K562 (cell line): Measurements from ENCODE around the gene MTA1. TPM values are rescaled to one million over a fixed set of nuclear protein-coding genes. Genes with fewer than 3 reads are reported as not detected.

Experiments used
- ATAC-seq: fragments of 200-7000 bp; cut with Tn5 transposase; 3 replicates; pipeline ENCODE4 v1.9.1; 2020; ENCODE audit warnings: moderate library complexity
- BruUV-seq: library from RNA; stranded (reverse); fragments of 400-500 nt; replicated peaks from 2 replicates; lab custom pipeline; 2021; lab: Mats Ljungman, UMichigan
- CTCF ChIA-PET: fragments of 300-600 bp; formaldehyde crosslinking; extraction: SDS; loops from one replicate; lab custom pipeline; 2021; ENCODE audit warnings: low intra/inter-chr PET ratio; lab: Yijun Ruan, JAX
- POLR2A ChIA-PET: fragments of 300-600, 350-650 bp; sonication (Branson Sonifier 250); formaldehyde crosslinking; extraction: SDS; loops from one replicate; lab custom pipeline; 2021; ENCODE audit warnings: antibody characterized with exemption, inconsistent platforms; lab: Yijun Ruan, JAX
- DNase-seq, 4 experiments: peaks; one replicate each; pipeline versions ENCODE4 v3.0.0 to v3.0.0-alpha.2; 2011 to 2018; ENCODE audit warnings: low spot score in 3 of 4, mixed read lengths in 3 of 4; ENCODE audit errors: extremely low read depth in 1 of 4
- FAIRE-seq: peaks from 2 replicates; lab custom pipeline; 2011; peaks lifted over from hg19 to GRCh38; lab: Jason Lieb, UNC
- H2AFZ ChIP-seq: 2 replicates; pipeline ENCODE4 v1.6.0; 2011; ENCODE audit warnings: low read depth, low read length, control low read depth, inconsistent platforms
- H3K27ac ChIP-seq: fragments of 200-600 bp; 3 replicates; pipeline ENCODE4 v1.8.0; 2011; ENCODE audit warnings: low read depth, mild to moderate bottlenecking, control low read depth, inconsistent platforms, low read length, moderate library complexity, mixed read lengths; ENCODE audit errors: extremely low read depth
- H3K27me3 ChIP-seq, 2 experiments: fragments of 300-600 bp in 1 of 2; 2 replicates in 1 of 2; 3 replicates in 1 of 2; pipeline versions ENCODE4 v1.6.0 to v1.8.0; 2011; ENCODE audit warnings: inconsistent platforms in 2 of 2, low read length in 2 of 2, mild to moderate bottlenecking in 1 of 2, mixed read lengths in 1 of 2, moderate library complexity in 1 of 2; ENCODE audit not compliant: control insufficient read depth in 2 of 2, insufficient read depth in 2 of 2
- H3K36me3 ChIP-seq: fragments of 300-600 bp; 3 replicates; pipeline ENCODE4 v1.8.0; 2011; ENCODE audit warnings: mild to moderate bottlenecking, low read length, inconsistent platforms; ENCODE audit not compliant: control insufficient read depth, insufficient read depth
- H3K4me1 ChIP-seq, 2 experiments: fragments of 200-600 bp in 1 of 2; replicated peaks in 1 of 2; 2 replicates in 1 of 2; 3 replicates in 1 of 2; pipeline versions ENCODE4 v1.5.1 to v1.8.0; 2011; ENCODE audit warnings: inconsistent platforms in 2 of 2, low read length in 2 of 2, mild to moderate bottlenecking in 1 of 2, mixed read lengths in 1 of 2, moderate library complexity in 1 of 2; ENCODE audit not compliant: control insufficient read depth in 2 of 2, insufficient read depth in 2 of 2
- H3K4me2 ChIP-seq: 2 replicates; pipeline ENCODE4 v1.6.1; 2011; ENCODE audit warnings: low read length, control low read depth, inconsistent platforms, mixed read lengths; ENCODE audit not compliant: insufficient read depth
- H3K4me3 ChIP-seq: fragments of 200-600 bp; sonication (generic), shearing (Covaris generic); 2 replicates; pipeline ENCODE4 v1.5.1; 2016; ENCODE audit warnings: control low read depth, inconsistent platforms
- H3K79me2 ChIP-seq: fragments of 200-600 bp; 3 replicates; pipeline ENCODE4 v1.8.0; 2011; ENCODE audit warnings: low read length, inconsistent platforms; ENCODE audit not compliant: control insufficient read depth, insufficient read depth
- H3K9ac ChIP-seq, 2 experiments: 2 replicates each; pipeline versions ENCODE4 v1.6.0 to v1.6.1; 2011; ENCODE audit warnings: low read depth in 2 of 2, low read length in 2 of 2, control low read depth in 1 of 2, inconsistent platforms in 1 of 2, mild to moderate bottlenecking in 1 of 2, mixed read lengths in 1 of 2; ENCODE audit not compliant: insufficient read depth in 1 of 2
- H3K9me1 ChIP-seq: one replicate; pipeline ENCODE4 v1.6.0; 2011; ENCODE audit warnings: inconsistent platforms, mild to moderate bottlenecking, low read length, moderate library complexity; ENCODE audit not compliant: control insufficient read depth, insufficient read depth
- H3K9me3 ChIP-seq: replicated peaks from 2 replicates; pipeline ENCODE4 v1.5.1; 2011; ENCODE audit warnings: low read depth, low read length, inconsistent platforms; ENCODE audit not compliant: control insufficient read depth, insufficient read depth
- H4K20me1 ChIP-seq: replicated peaks from 2 replicates; pipeline ENCODE4 v1.6.1; 2011; ENCODE audit warnings: low read length, inconsistent platforms, mixed read lengths; ENCODE audit not compliant: control insufficient read depth, insufficient read depth
- ASH1L ChIP-seq: fragments of 450-650 bp; IDR thresholded peaks from 2 replicates; pipeline ENCODE4 v1.6.1; 2018; ENCODE audit warnings: borderline replicate concordance, mild to moderate bottlenecking, low read depth; ENCODE audit not compliant: partially characterized antibody
- ILK ChIP-seq: fragments of 450-650 bp; IDR thresholded peaks from 2 replicates; pipeline ENCODE4 v1.6.1; 2016; ENCODE audit warnings: missing genetic modification characterization, low read depth, mild to moderate bottlenecking, missing compliant biosample characterization, moderate library complexity, borderline replicate concordance
- LCOR ChIP-seq: sonication (generic); formaldehyde crosslinking; IDR thresholded peaks from 2 replicates; pipeline ENCODE4 v1.8.0; 2022; ENCODE audit warnings: mild to moderate bottlenecking, missing genetic modification reagents
- MAFG ChIP-seq: fragments of 450-650 bp; conservative IDR thresholded peaks from 2 replicates; pipeline ENCODE4 v1.6.1; 2016; ENCODE audit warnings: missing genetic modification characterization, missing compliant biosample characterization
- RFX1 ChIP-seq: fragments of 450-650 bp; IDR thresholded peaks from 2 replicates; pipeline ENCODE4 v1.6.1; 2016; ENCODE audit warnings: mild to moderate bottlenecking, moderate library complexity
- SNAPC5 ChIP-seq: fragments of 250-450 bp; sonication (Bioruptor Pico); IDR thresholded peaks from 2 replicates; pipeline ENCODE4 v1.8.0; 2021; ENCODE audit warnings: moderate library complexity, mild to moderate bottlenecking, inconsistent platforms
- TSHZ1 ChIP-seq: fragments of 250-450 bp; sonication (Bioruptor Pico); IDR thresholded peaks from 2 replicates; pipeline ENCODE4 v1.4.0; 2020; ENCODE audit warnings: mild to moderate bottlenecking, moderate library complexity
- ZNF124 ChIP-seq: sonication (generic); formaldehyde crosslinking; IDR thresholded peaks from 2 replicates; pipeline ENCODE4 v1.8.1; 2022; ENCODE audit warnings: missing genetic modification reagents
- ZNF277 ChIP-seq: fragments of 250-450 bp; sonication (Bioruptor Pico); IDR thresholded peaks from 2 replicates; pipeline ENCODE4 v1.8.0; 2022; ENCODE audit warnings: inconsistent platforms, mild to moderate bottlenecking, moderate library complexity, borderline replicate concordance
- ZNF398 ChIP-seq: fragments of 250-450 bp; sonication (Bioruptor Pico); IDR thresholded peaks from 2 replicates; pipeline ENCODE4 v1.8.0; 2021; ENCODE audit warnings: moderate library complexity, mild to moderate bottlenecking, inconsistent platforms
- ZNF512 ChIP-seq: IDR thresholded peaks from 2 replicates; pipeline ENCODE4 v1.6.1; 2016; ENCODE audit warnings: missing genetic modification characterization, missing compliant biosample characterization
- ZNF668 ChIP-seq: fragments of 250-450 bp; sonication (Bioruptor Pico); IDR thresholded peaks from 2 replicates; pipeline ENCODE4 v1.8.0; 2022; ENCODE audit warnings: mild to moderate bottlenecking, inconsistent platforms
- WGBS: fragments of 100-300 bp; shearing (Covaris generic); methylation state at CpG from one replicate; pipeline ENCODE4 v1.1.6; 2016; ENCODE audit warnings: low coverage, mixed read lengths; ENCODE audit not compliant: insufficient coverage; ENCODE audit errors: missing lambda C conversion rate; 5-methylcytosine and 5-hydroxymethylcytosine counted together
- in situ Hi-C: fragments of 300-500 bp; cut with MboI; formaldehyde crosslinking; loops from 4 replicates; pipeline ENCODE4 v1.15.0; 2018; ENCODE audit warnings: inconsistent platforms, mixed read lengths
- intact Hi-C: fragments of 100-400 bp; cut with micrococcal nuclease; formaldehyde crosslinking; loops from 2 replicates; pipeline ENCODE4 v1.14.2; 2022
- polyA plus RNA-seq, 8 experiments: library from polyadenylated mRNA; depleted of rRNA in 4 of 8; stranded (reverse) in 5 of 8; unstranded in 3 of 8; fragments of >200 nt; fragmentation: Nextera tagmentation in 2 of 8; fragmentation: Illumina TruSeq in 1 of 8; extraction: Ambion mirVana in 2 of 8; extraction: Trizol in 1 of 8; gene quantifications; 2 replicates each; pipeline versions ENCODE4 v1.2.1 to v1.2.3, GENCODE V29; 2011 to 2014; ENCODE audit warnings: inconsistent platforms in 1 of 8, missing spikeins in 1 of 8
- total RNA-seq, 7 experiments: library from RNA; depleted of rRNA in 6 of 7; stranded (reverse); fragments of >200 nt in 6 of 7; fragmentation: Illumina TruSeq in 2 of 7; extraction: Trizol in 2 of 7; gene quantifications; 2 replicates each; pipeline versions ENCODE4 v1.2.1 to v1.2.3, GENCODE V29; 2011 to 2021; ENCODE audit warnings: low replicate concordance in 1 of 7

Gene MTA1
- total and polyA plus RNA-seq, 9 of the 15 experiments (the other 6 are each of a cell fraction or from before 2014, with no cell fraction given), result 0.13 to 118 (median 32.3) TPM

GRCh38 chr14:105386581-105387529, 32.8 kb upstream of the MTA1 start:
- ATAC-seq, result no peak
- H3K9me3 ChIP-seq, result no peaks in the 10 kb centered on the region
- in situ Hi-C loops (no loop called here), intact Hi-C loops (no loop called here)
- WGBS, result 53% methylated on average over 15 of the region's 33 CpGs
- no peak overlapping the region for H3K4me3 ChIP-seq
- no peak overlapping the region for H3K4me2 ChIP-seq
- no peak for FAIRE-seq
- H3K79me2 ChIP-seq, result no peaks in the 10 kb centered on the region
- no peak overlapping the region for H3K27ac ChIP-seq
- BruUV-seq, result no TSS peak
- H3K9ac ChIP-seq, result no peak overlapping the region
- no peak overlapping the region for H2AFZ ChIP-seq
- no peaks in the 10 kb centered on the region for H3K36me3 ChIP-seq
- no peaks in the 10 kb centered on the region; the same call in 1 of the 2 replicates for H4K20me1 ChIP-seq
- H3K27me3 ChIP-seq, result no peaks in the 10 kb centered on the region
- CTCF ChIA-PET, result no interaction called here
- DNase-seq, result no peak
- POLR2A ChIA-PET, result no interaction called here
- no peaks in the 10 kb centered on the region for H3K9me1 ChIP-seq
- peaks cover 0 to 37% of the 10 kb centered on the region in 2 experiments; a peak in 2 of 5 replicates for H3K4me1 ChIP-seq
- TF ChIP-seq TSHZ1 (CRISPR knock-in tag) (no peak), LCOR (CRISPR knock-in tag) (no peak), RFX1 (no peak), ZNF668 (CRISPR knock-in tag) (no peak), ILK (tag) (no peak), MAFG (tag) (no peak), ZNF512 (no peak), ZNF277 (CRISPR knock-in tag) (no peak), ZNF124 (no peak), SNAPC5 (CRISPR knock-in tag) (no peak), ASH1L (no peak), ZNF398 (CRISPR knock-in tag) (no peak)
